ENCODE results near the gene PLXNB3. TPM values are rescaled to one million over a fixed set of nuclear protein-coding genes. Genes with fewer than 3 reads are reported as not detected.
"Not testable (repeated sequence)": the region's sequence is repeated elsewhere in the genome, so short reads cannot be mapped to it uniquely, and the experiment has no call there.

The PLXNB3 gene
- polyA plus RNA-seq, 1 donor from 2014 or later = 0.48 TPM

DNA sequence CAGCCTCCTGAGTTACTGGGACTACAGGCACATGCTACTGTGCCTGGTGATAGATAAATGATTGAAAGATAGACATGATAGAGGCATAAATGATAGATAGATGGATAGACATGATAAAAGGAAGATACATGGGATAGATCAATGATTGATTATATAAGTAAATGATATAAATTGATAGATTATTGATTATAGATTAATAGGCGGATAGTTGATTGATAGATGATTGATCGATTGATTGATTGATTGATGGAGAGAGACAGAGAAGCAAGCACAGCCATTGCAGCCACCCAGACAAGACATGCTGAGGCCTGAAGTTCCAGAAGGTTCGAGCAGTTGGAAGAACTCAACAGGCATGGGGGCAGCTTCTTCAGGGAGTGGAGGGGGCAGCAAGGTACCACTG lies 17.7 kb upstream of the PLXNB3 start:
- TF ChIP-seq, protein P1, sequence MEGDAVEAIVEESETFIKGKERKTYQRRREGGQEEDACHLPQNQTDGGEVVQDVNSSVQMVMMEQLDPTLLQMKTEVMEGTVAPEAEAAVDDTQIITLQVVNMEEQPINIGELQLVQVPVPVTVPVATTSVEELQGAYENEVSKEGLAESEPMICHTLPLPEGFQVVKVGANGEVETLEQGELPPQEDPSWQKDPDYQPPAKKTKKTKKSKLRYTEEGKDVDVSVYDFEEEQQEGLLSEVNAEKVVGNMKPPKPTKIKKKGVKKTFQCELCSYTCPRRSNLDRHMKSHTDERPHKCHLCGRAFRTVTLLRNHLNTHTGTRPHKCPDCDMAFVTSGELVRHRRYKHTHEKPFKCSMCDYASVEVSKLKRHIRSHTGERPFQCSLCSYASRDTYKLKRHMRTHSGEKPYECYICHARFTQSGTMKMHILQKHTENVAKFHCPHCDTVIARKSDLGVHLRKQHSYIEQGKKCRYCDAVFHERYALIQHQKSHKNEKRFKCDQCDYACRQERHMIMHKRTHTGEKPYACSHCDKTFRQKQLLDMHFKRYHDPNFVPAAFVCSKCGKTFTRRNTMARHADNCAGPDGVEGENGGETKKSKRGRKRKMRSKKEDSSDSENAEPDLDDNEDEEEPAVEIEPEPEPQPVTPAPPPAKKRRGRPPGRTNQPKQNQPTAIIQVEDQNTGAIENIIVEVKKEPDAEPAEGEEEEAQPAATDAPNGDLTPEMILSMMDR (IDR thresholded peaks at IDR 0.05; ENCODE audit: poor library complexity, severe bottlenecking) = no peak
- TF ChIP-seq REST (IDR thresholded peaks at IDR 0.05; ENCODE audit: borderline replicate concordance) (no peak), RAD21 (conservative IDR thresholded peaks at IDR 0.05) (no peak), EZH2 (IDR thresholded peaks at IDR 0.05; ENCODE audit: borderline replicate concordance, insufficient read depth, low read length, poor library complexity, severe bottlenecking) (no peak), SMC3 (conservative IDR thresholded peaks at IDR 0.05; ENCODE audit: poor library complexity) (no peak), TAF1 (IDR thresholded peaks at IDR 0.05; ENCODE audit: low read depth) (no peak), EP300 (conservative IDR thresholded peaks at IDR 0.05; ENCODE audit: poor library complexity, severe bottlenecking) (no peak), POLR2AphosphoS5 (IDR thresholded peaks at IDR 0.05) (no peak), MXI1 (conservative IDR thresholded peaks at IDR 0.05; ENCODE audit: poor library complexity, severe bottlenecking) (no peak)
- no peaks in the 10 kb centered on the region for H3K79me2 ChIP-seq (replicated peaks; ENCODE audit: insufficient read depth, low read length)
- no peak overlapping the region for H3K9ac ChIP-seq (ENCODE audit: low read length)
- H3K27me3 ChIP-seq (ENCODE audit: insufficient read depth, low read depth, low read length) = no peaks in the 10 kb centered on the region
- H4K20me1 ChIP-seq (ENCODE audit: insufficient read depth) = no peaks in the 10 kb centered on the region
- no peaks in the 10 kb centered on the region for H3K36me3 ChIP-seq (ENCODE audit: insufficient read depth, low read length)
- H3K9me3 ChIP-seq (ENCODE audit: low read length) = no peaks in the 10 kb centered on the region
- no peak overlapping the region for H3K4me3 ChIP-seq (ENCODE audit: low read length)
- no peak overlapping the region for H3K27ac ChIP-seq (ENCODE audit: low read length)
- H2AFZ ChIP-seq (ENCODE audit: low read depth, low read length) = no peak overlapping the region
- H3K4me2 ChIP-seq (ENCODE audit: low read length) = no peak overlapping the region
- H3F3A ChIP-seq (ENCODE audit: insufficient read depth, low read length, poor library complexity, severe bottlenecking) = no peaks in the 10 kb centered on the region
- no peaks in the 10 kb centered on the region for H3K9me2 ChIP-seq (ENCODE audit: insufficient read depth, low read length)

GRCh38 chrX:153746991-153747390 lies 17.1 kb upstream of the PLXNB3 start:
- not testable (repeated sequence) for H3K27me3 ChIP-seq (ENCODE audit: insufficient read depth, low read depth, low read length); H3K4me3 ChIP-seq (ENCODE audit: low read length); H3K36me3 ChIP-seq (ENCODE audit: insufficient read depth, low read length)

GRCh38 chrX:153749017-153749416 lies 15.0 kb upstream of the PLXNB3 start:
- H4K20me1 ChIP-seq (ENCODE audit: insufficient read depth); H3K9me3 ChIP-seq (ENCODE audit: low read length); H3K79me2 ChIP-seq (replicated peaks; ENCODE audit: insufficient read depth, low read length); H3K27ac ChIP-seq (ENCODE audit: low read length); H3K27me3 ChIP-seq (ENCODE audit: insufficient read depth, low read depth, low read length); H3K4me3 ChIP-seq (ENCODE audit: low read length); H3F3A ChIP-seq (ENCODE audit: insufficient read depth, low read length, poor library complexity, severe bottlenecking); H3K36me3 ChIP-seq (ENCODE audit: insufficient read depth, low read length); H3K9me2 ChIP-seq (ENCODE audit: insufficient read depth, low read length); H3K4me2 ChIP-seq (ENCODE audit: low read length); H3K9ac ChIP-seq (ENCODE audit: low read length); H2AFZ ChIP-seq (ENCODE audit: low read depth, low read length): not testable (repeated sequence)

More at GRCh38 chrX:153746991-153747390, 17.1 kb upstream of the PLXNB3 start:
- not testable (repeated sequence) for H3K9me3 ChIP-seq (ENCODE audit: low read length); H3F3A ChIP-seq (ENCODE audit: insufficient read depth, low read length, poor library complexity, severe bottlenecking); H2AFZ ChIP-seq (ENCODE audit: low read depth, low read length); H4K20me1 ChIP-seq (ENCODE audit: insufficient read depth); H3K9me2 ChIP-seq (ENCODE audit: insufficient read depth, low read length); H3K27ac ChIP-seq (ENCODE audit: low read length); H3K4me2 ChIP-seq (ENCODE audit: low read length); H3K9ac ChIP-seq (ENCODE audit: low read length); H3K79me2 ChIP-seq (replicated peaks; ENCODE audit: insufficient read depth, low read length)

All from neural cell (in vitro differentiated cells).